ENCODE results near the gene PTGES. TPM values are rescaled to one million over a fixed set of nuclear protein-coding genes. Genes with fewer than 3 reads are reported as not detected.
"Not testable (repeated sequence)": the region's sequence is repeated elsewhere in the genome, so short reads cannot be mapped to it uniquely, and the experiment has no call there.

The PTGES gene
- total and polyA plus RNA-seq, 9 of the 15 experiments (the other 6 are each of a cell fraction or from before 2014, with no cell fraction given) = 0.13 TPM; not detected in 8

DNA sequence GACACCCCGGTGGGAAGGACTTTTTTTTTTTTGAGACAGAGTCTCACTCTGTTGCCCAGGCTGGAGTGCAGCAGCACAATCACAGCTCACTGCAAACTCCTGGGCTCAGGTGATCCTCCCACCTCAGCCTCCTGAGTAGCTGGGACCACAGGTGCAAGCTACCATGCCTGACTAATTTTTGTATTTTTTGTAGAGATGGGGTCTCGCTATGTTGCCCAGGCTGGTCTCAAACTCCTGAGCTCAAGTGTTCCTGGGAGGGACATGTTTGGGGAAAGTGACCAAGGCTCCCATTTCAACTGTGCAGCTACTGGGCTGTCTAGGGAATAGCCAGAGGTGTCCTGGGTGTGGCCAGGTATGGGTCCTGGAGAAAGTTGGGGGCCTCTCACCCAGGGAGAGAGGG, 43.2 kb upstream of the PTGES start:
- H3K4me1 ChIP-seq (replicated peaks in 1 of 2; ENCODE audit: control insufficient read depth in 2 of 2, insufficient read depth in 2 of 2, low read length in 2 of 2); ATAC-seq; H3K9ac ChIP-seq (ENCODE audit: insufficient read depth in 1 of 2, low read depth in 2 of 2, low read length in 2 of 2); intact Hi-C loops (cut with micrococcal nuclease); CTCF ChIA-PET (ENCODE audit: low intra/inter-chr PET ratio); FAIRE-seq; H3K9me3 ChIP-seq (replicated peaks; ENCODE audit: control insufficient read depth, insufficient read depth, low read depth, low read length); BruUV-seq (replicated peaks); H3K36me3 ChIP-seq (ENCODE audit: control insufficient read depth, insufficient read depth, low read length); H4K20me1 ChIP-seq (replicated peaks; ENCODE audit: control insufficient read depth, insufficient read depth, low read length); H3K27ac ChIP-seq (ENCODE audit: extremely low read depth, low read depth, low read length); H2AFZ ChIP-seq (ENCODE audit: low read depth, low read length); H3K9me1 ChIP-seq (ENCODE audit: control insufficient read depth, insufficient read depth, low read length); H3K4me2 ChIP-seq (ENCODE audit: insufficient read depth, low read length); H3K4me3 ChIP-seq; H3K79me2 ChIP-seq (ENCODE audit: control insufficient read depth, insufficient read depth, low read length): not testable (repeated sequence)
- in situ Hi-C loops (cut with MboI) = loop anchor here (10.0 to 25.0 kb wide), 2 partner anchors 631 to 1509 kb away; partner anchors contain the start of genes GOLGA2 and SWI5
- TF ChIP-seq BCOR (IDR thresholded peaks at IDR 0.05) (peak; percentile 33; the same call in 1 of the 2 replicates), ZNF121 (CRISPR knock-in tag; conservative IDR thresholded peaks at IDR 0.05) (peak; percentile 96)
- H3K27me3 ChIP-seq (ENCODE audit: control insufficient read depth in 2 of 2, insufficient read depth in 2 of 2, low read length in 2 of 2) = peaks cover 35 to 43% of the 10 kb centered on the region in 2 experiments
- POLR2A ChIA-PET = interaction anchor here (0.6 to 0.7 kb wide), 4 partner anchors 12 to 159 kb away, joined by 3 to 4 read pairs (median 3); no protein-coding TSS in a partner anchor
- peak in 1 of 4 experiments; percentile 9 for DNase-seq (ENCODE audit: extremely low read depth in 1 of 4, low spot score in 3 of 4)
- WGBS (ENCODE audit: insufficient coverage, low coverage, missing lambda C conversion rate) = 0% methylated on average over 2 of the region's 2 CpGs

DNA sequence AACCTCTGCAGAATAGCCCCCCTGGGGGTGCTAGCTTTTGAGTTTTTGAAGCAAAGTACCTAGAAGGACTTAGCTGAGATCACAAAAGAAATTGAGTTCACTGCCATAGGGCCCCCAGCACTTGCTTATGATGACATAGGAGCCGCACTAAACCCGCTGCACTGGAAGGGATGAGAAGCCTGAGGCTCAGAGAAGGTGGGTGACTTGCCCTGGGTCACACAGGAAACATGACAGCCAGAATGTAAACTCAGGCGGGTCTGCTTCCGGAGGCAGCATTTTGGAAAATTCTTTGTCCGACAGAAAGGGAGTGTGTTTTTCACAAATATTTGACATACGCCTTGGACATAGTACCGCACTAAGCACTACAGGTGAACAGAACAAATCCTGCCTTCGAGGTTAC, 41.7 kb upstream of the PTGES start:
- H3K4me3 ChIP-seq = no peak overlapping the region
- no TSS peak for BruUV-seq (replicated peaks)
- peaks cover 6 to 7% of the 10 kb centered on the region in 2 experiments; a peak in 4 of 5 replicates for H3K4me1 ChIP-seq (replicated peaks in 1 of 2; ENCODE audit: control insufficient read depth in 2 of 2, insufficient read depth in 2 of 2, low read length in 2 of 2)
- H3K27ac ChIP-seq (ENCODE audit: extremely low read depth, low read depth, low read length) = no peak overlapping the region
- in situ Hi-C loops (cut with MboI) (loop anchor here (10.0 to 25.0 kb wide), 2 partner anchors 630 to 1507 kb away; partner anchors contain the start of genes GOLGA2 and SWI5), intact Hi-C loops (cut with micrococcal nuclease) (no loop called here)
- FAIRE-seq = no peak
- no peaks in the 10 kb centered on the region for H3K79me2 ChIP-seq (ENCODE audit: control insufficient read depth, insufficient read depth, low read length)
- H3K4me2 ChIP-seq (ENCODE audit: insufficient read depth, low read length) = no peak overlapping the region
- ATAC-seq = no peak
- peak; percentile 81 for TF ChIP-seq ZFP36 (IDR thresholded peaks at IDR 0.05; ENCODE audit: low read depth, low read length, partially characterized antibody)
- peak; percentile 66 for TF ChIP-seq RBM25 (IDR thresholded peaks at IDR 0.05; ENCODE audit: low read depth, low read length, severe bottlenecking)
- TF ChIP-seq KDM1A (IDR thresholded peaks at IDR 0.05) = peak in 1 of 2 experiments; percentile 47; a peak in 1 of 4 replicates
- TF ChIP-seq BCOR (IDR thresholded peaks at IDR 0.05) = 0 out of 2 replicates have a peak, but pooled peaks have one; percentile 28
- no peak for TF ChIP-seq BHLHE40 (IDR thresholded peaks at IDR 0.05; ENCODE audit: low read length)
- CTCF ChIA-PET (ENCODE audit: low intra/inter-chr PET ratio) = no interaction called here
- H2AFZ ChIP-seq (ENCODE audit: low read depth, low read length) = no peak overlapping the region
- POLR2A ChIA-PET = interaction anchor here (0.8 to 0.9 kb wide), 2 partner anchors 18 to 37 kb away, joined by 4 to 6 read pairs; no protein-coding TSS in a partner anchor
- no peak overlapping the region for H3K9ac ChIP-seq (ENCODE audit: insufficient read depth in 1 of 2, low read depth in 2 of 2, low read length in 2 of 2)
- WGBS (ENCODE audit: insufficient coverage, low coverage, missing lambda C conversion rate) = 9% methylated on average over 8 of the region's 8 CpGs
- H3K9me1 ChIP-seq (ENCODE audit: control insufficient read depth, insufficient read depth, low read length) = no peaks in the 10 kb centered on the region
- no peak for DNase-seq (ENCODE audit: extremely low read depth in 1 of 4, low spot score in 3 of 4)
- 0 out of 2 replicates have a peak, but pooled peaks cover 5% of the 10 kb centered on the region for H4K20me1 ChIP-seq (replicated peaks; ENCODE audit: control insufficient read depth, insufficient read depth, low read length)
- H3K27me3 ChIP-seq (ENCODE audit: control insufficient read depth in 2 of 2, insufficient read depth in 2 of 2, low read length in 2 of 2) = peaks cover 35 to 43% of the 10 kb centered on the region in 2 experiments
- H3K36me3 ChIP-seq (ENCODE audit: control insufficient read depth, insufficient read depth, low read length) = no peaks in the 10 kb centered on the region
- no peaks in the 10 kb centered on the region for H3K9me3 ChIP-seq (replicated peaks; ENCODE audit: control insufficient read depth, insufficient read depth, low read depth, low read length)
